IMR-90 (cell line): ENCODE measurements around the gene NEURL1B. TPM values are rescaled to one million over a fixed set of nuclear protein-coding genes. Genes with fewer than 3 reads are reported as not detected.

Source experiments
- ATAC-seq: fragments of 200-7000 bp; cut with Tn5 transposase; 2 replicates; pipeline ENCODE4 v1.9.1; 2020; ENCODE audit warnings: low read depth, mild to moderate bottlenecking, moderate library complexity
- BruUV-seq: library from RNA; stranded (reverse); fragments of 400-500 nt; replicated peaks from 2 replicates; lab custom pipeline; 2021; lab: Mats Ljungman, UMichigan
- CTCF ChIA-PET: fragments of 300-600 bp; formaldehyde crosslinking; extraction: SDS; loops from one replicate; lab custom pipeline; 2021; ENCODE audit warnings: antibody characterized with exemption; lab: Yijun Ruan, JAX
- POLR2A ChIA-PET: fragments of 300-600 bp; sonication (Branson Sonifier 250); formaldehyde crosslinking; loops from one replicate; lab custom pipeline; 2022; ENCODE audit warnings: antibody characterized with exemption; ENCODE audit not compliant: unreplicated experiment; lab: Charles Lee
- DNase-seq: peaks from one replicate; pipeline ENCODE4 v3.0.0; 2013
- H2AFZ ChIP-seq: replicated peaks from 2 replicates; pipeline ENCODE3; 2013; ENCODE audit warnings: low read length, mild to moderate bottlenecking; ENCODE audit not compliant: poor library complexity
- H2AK5ac ChIP-seq: 2 replicates; pipeline ENCODE4 v1.6.1; 2013; ENCODE audit warnings: low read depth, low read length, inconsistent platforms
- H2AK9ac ChIP-seq: replicated peaks from 2 replicates; pipeline ENCODE3; 2013; ENCODE audit warnings: mild to moderate bottlenecking, low read depth, low read length, moderate library complexity; ENCODE audit not compliant: poor library complexity
- H2BK120ac ChIP-seq: 2 replicates; pipeline ENCODE4 v1.6.1; 2013; ENCODE audit warnings: low read depth, low read length, inconsistent platforms
- H2BK15ac ChIP-seq: 3 replicates; pipeline ENCODE4 v1.6.1; 2013; ENCODE audit warnings: low read depth, low read length, inconsistent platforms
- H2BK20ac ChIP-seq: 2 replicates; pipeline ENCODE4 v1.6.1; 2013; ENCODE audit warnings: low read depth, mild to moderate bottlenecking, inconsistent platforms, low read length, moderate library complexity
- H2BK5ac ChIP-seq: 2 replicates; pipeline ENCODE4 v1.6.1; 2013; ENCODE audit warnings: mild to moderate bottlenecking, low read depth, low read length, inconsistent platforms; ENCODE audit not compliant: poor library complexity, severe bottlenecking
- H3K14ac ChIP-seq: replicated peaks from 2 replicates; pipeline ENCODE4 v1.6.1; 2013; ENCODE audit warnings: low read depth, low read length, inconsistent platforms
- H3K18ac ChIP-seq: 2 replicates; pipeline ENCODE4 v1.6.1; 2013; ENCODE audit warnings: low read depth, low read length, control low read depth
- H3K23ac ChIP-seq: 2 replicates; pipeline ENCODE4 v1.6.1; 2013; ENCODE audit warnings: low read depth, low read length, inconsistent platforms
- H3K27ac ChIP-seq: 2 replicates; pipeline ENCODE4 v1.5.1; 2013; ENCODE audit warnings: mild to moderate bottlenecking, control low read depth, low read length; ENCODE audit not compliant: insufficient read depth
- H3K27me3 ChIP-seq: 2 replicates; pipeline ENCODE4 v1.6.1; 2013; ENCODE audit warnings: low read length; ENCODE audit not compliant: control insufficient read depth, insufficient read depth
- H3K36me3 ChIP-seq: 2 replicates; pipeline ENCODE4 v1.6.1; 2013; ENCODE audit warnings: low read length, mixed read lengths; ENCODE audit not compliant: control insufficient read depth, insufficient read depth
- H3K4ac ChIP-seq: 2 replicates; pipeline ENCODE4 v1.6.1; 2013; ENCODE audit warnings: low read depth, low read length, inconsistent platforms
- H3K4me1 ChIP-seq: 2 replicates; pipeline ENCODE4 v1.6.1; 2013; ENCODE audit warnings: low read length, mixed read lengths; ENCODE audit not compliant: control insufficient read depth, insufficient read depth
- H3K4me2 ChIP-seq: 2 replicates; pipeline ENCODE4 v1.6.1; 2013; ENCODE audit warnings: low read depth, mild to moderate bottlenecking, control low read depth, low read length, moderate library complexity
- H3K4me3 ChIP-seq: 2 replicates; pipeline ENCODE4 v1.5.1; 2013; ENCODE audit warnings: low read depth, mild to moderate bottlenecking, control low read depth, low read length, moderate library complexity; ENCODE audit not compliant: insufficient read depth
- H3K56ac ChIP-seq: 2 replicates; pipeline ENCODE4 v1.6.1; 2013; ENCODE audit warnings: low read length, inconsistent platforms; ENCODE audit not compliant: insufficient read depth; ENCODE audit errors: extremely low read depth
- H3K79me1 ChIP-seq, 2 experiments: 2 replicates each; pipeline ENCODE4 v1.6.1; 2013; ENCODE audit warnings: low read length in 2 of 2, inconsistent platforms in 1 of 2, low read depth in 1 of 2
- H3K9ac ChIP-seq: 2 replicates; pipeline ENCODE4 v1.6.1; 2013; ENCODE audit warnings: low read depth, low read length, control low read depth
- H3K9me1 ChIP-seq: 2 replicates; pipeline ENCODE4 v1.6.1; 2013; ENCODE audit warnings: low read length, inconsistent platforms; ENCODE audit not compliant: insufficient read depth
- H3K9me3 ChIP-seq: 2 replicates; pipeline ENCODE4 v1.6.1; 2013; ENCODE audit warnings: low read length; ENCODE audit not compliant: control insufficient read depth, insufficient read depth
- H4K20me1 ChIP-seq: 2 replicates; pipeline ENCODE4 v1.6.1; 2013; ENCODE audit warnings: low read length, inconsistent platforms; ENCODE audit not compliant: insufficient read depth
- H4K5ac ChIP-seq: 2 replicates; pipeline ENCODE4 v1.6.1; 2013; ENCODE audit warnings: mild to moderate bottlenecking, low read depth, low read length, control low read depth
- H4K8ac ChIP-seq, 2 experiments: 2 replicates each; pipeline ENCODE4 v1.6.1; 2013; ENCODE audit warnings: low read depth in 2 of 2, low read length in 2 of 2, control low read depth in 1 of 2, inconsistent platforms in 1 of 2
- H4K91ac ChIP-seq: 2 replicates; pipeline ENCODE4 v1.6.1; 2013; ENCODE audit warnings: low read depth, low read length, inconsistent platforms; ENCODE audit not compliant: insufficient read depth
- CEBPB ChIP-seq: IDR thresholded peaks from 2 replicates; pipeline ENCODE4 v1.6.1; 2012; ENCODE audit warnings: low read depth, low read length, improper control_type of control experiment
- CHD1 ChIP-seq: IDR thresholded peaks from 2 replicates; pipeline ENCODE4 v1.6.1; 2012; ENCODE audit warnings: low read depth, low read length, improper control_type of control experiment
- MAFK ChIP-seq: IDR thresholded peaks from 2 replicates; pipeline ENCODE4 v1.6.1; 2012; ENCODE audit warnings: low read depth, low read length, improper control_type of control experiment
- MAZ ChIP-seq: IDR thresholded peaks from 2 replicates; pipeline ENCODE4 v1.6.1; 2012; ENCODE audit warnings: low read depth, mild to moderate bottlenecking, low read length, improper control_type of control experiment, moderate library complexity, borderline replicate concordance
- NFE2L2 ChIP-seq: fragments of 150-350 bp; IDR thresholded peaks from 2 replicates; pipeline ENCODE4 v1.6.1; 2016; ENCODE audit warnings: low read depth, mild to moderate bottlenecking, low read length
- POLR2A ChIP-seq: IDR thresholded peaks from 2 replicates; pipeline ENCODE4 v1.6.1; 2012; ENCODE audit warnings: mild to moderate bottlenecking, low read depth, low read length
- WGBS, 2 experiments: methylation state at CpG; one replicate each; pipeline versions ENCODE4 v1.1.5 to v1.1.7; 2013; ENCODE audit warnings: missing lambda C conversion rate in 2 of 2; ENCODE audit not compliant: insufficient read length in 1 of 2; ENCODE audit errors: extremely low coverage in 2 of 2; 5-methylcytosine and 5-hydroxymethylcytosine counted together
- dilution Hi-C: fragments of 300-500 bp; cut with HindIII; formaldehyde crosslinking; loops from one replicate; pipeline ENCODE4 v1.14.3; 2018; ENCODE audit warnings: low sequenced_read_pairs; ENCODE audit not compliant: unreplicated experiment
- in situ Hi-C: fragments of 300-500 bp; cut with MboI; formaldehyde crosslinking; loops from 3 replicates; pipeline ENCODE4 v1.14.3; 2019; ENCODE audit warnings: low sequenced_read_pairs, inconsistent platforms, mixed read lengths
- intact Hi-C: fragments of 100-400 bp; cut with micrococcal nuclease; formaldehyde crosslinking; loops from 2 replicates; pipeline ENCODE4 v1.10.0; 2022
- polyA plus RNA-seq, 3 experiments: library from polyadenylated mRNA; depleted of rRNA; stranded (reverse); fragments of >200 nt; gene quantifications; 2 replicates each; pipeline ENCODE4 v1.2.3, GENCODE V29; 2012; ENCODE audit warnings: low replicate concordance in 1 of 3
- total RNA-seq: library from RNA; depleted of rRNA; stranded (reverse); fragments of >200 nt; gene quantifications from 2 replicates; pipeline ENCODE4 v1.2.3, GENCODE V29; 2012
- TF ChIP-seq, protein P1 (sequence below): conservative IDR thresholded peaks from 2 replicates; pipeline ENCODE4 v1.5.1; 2012; ENCODE audit warnings: mild to moderate bottlenecking, low read depth, low read length, improper control_type of control experiment
- TF ChIP-seq, protein P2 (sequence below): fragments of 150-350 bp; IDR thresholded peaks from 2 replicates; pipeline ENCODE4 v1.6.1; 2017; ENCODE audit warnings: mild to moderate bottlenecking, antibody characterized with exemption, low read length, low read depth

The NEURL1B gene
- total and polyA plus RNA-seq, 2 of the 4 experiments (the other 2 are of a cell fraction) = 1.8 to 2.8 TPM

DNA sequence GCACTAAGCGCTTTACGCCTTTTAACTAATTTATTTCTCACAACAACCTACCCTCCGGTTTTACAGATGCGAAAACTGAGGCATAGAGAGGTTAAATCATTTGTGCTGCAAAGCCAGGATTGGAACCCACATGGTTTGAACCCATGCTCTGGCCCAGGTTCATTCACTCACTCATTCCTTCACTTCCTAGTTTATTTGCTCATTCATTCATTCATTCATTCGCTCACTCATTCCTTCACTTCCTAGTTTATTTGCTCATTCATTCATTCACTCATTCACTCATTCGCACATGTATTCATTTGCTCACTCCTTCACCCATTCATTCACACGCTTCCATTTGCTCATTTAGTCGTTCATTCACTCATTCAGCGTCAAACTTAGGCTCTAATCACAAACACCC lies 29.4 kb downstream of the NEURL1B start:
- ChIA-PET CTCF (no interaction called here), POLR2A (no interaction called here)
- Histone ChIP-seq H2AK9ac (no peak overlapping the region), H3K9me3 (no peaks in the 10 kb centered on the region), H2BK120ac (no peak overlapping the region), H3K18ac (no peak overlapping the region), H3K79me1 (peaks cover 6 to 24% of the 10 kb centered on the region in 2 experiments; a peak in 3 of 4 replicates), H2BK5ac (no peak overlapping the region), H3K4me1 (peaks cover 8% of the 10 kb centered on the region; the same call in 1 of the 2 replicates), H3K56ac (no peak overlapping the region), H3K36me3 (no peaks in the 10 kb centered on the region; the same call in none of the 2 replicates), H3K4me3 (no peak overlapping the region), H2BK15ac (no peak overlapping the region), H4K20me1 (no peaks in the 10 kb centered on the region), H4K8ac (no peak overlapping the region), H3K23ac (no peak overlapping the region), H3K27me3 (no peaks in the 10 kb centered on the region), H2AK5ac (no peak overlapping the region), H3K4me2 (no peak overlapping the region), H3K27ac (no peak overlapping the region), H3K4ac (no peak overlapping the region), H4K5ac (no peak overlapping the region), H3K14ac (no peak overlapping the region), H2AFZ (no peak overlapping the region), H3K9me1 (peaks cover 7% of the 10 kb centered on the region), H2BK20ac (no peak overlapping the region), H4K91ac (no peak overlapping the region), H3K9ac (no peak overlapping the region)
- DNase-seq (no peak), ATAC-seq (no peak)
- 96% methylated on average over 5 of the region's 9 CpGs; no CpG with 5 or more reads in 1 of the 2 experiments for WGBS, 2 experiments
- dilution Hi-C loops (no loop called here), intact Hi-C loops (no loop called here), in situ Hi-C loops (no loop called here)
- no peak for TF ChIP-seq MAZ
- TF ChIP-seq, protein P1, sequence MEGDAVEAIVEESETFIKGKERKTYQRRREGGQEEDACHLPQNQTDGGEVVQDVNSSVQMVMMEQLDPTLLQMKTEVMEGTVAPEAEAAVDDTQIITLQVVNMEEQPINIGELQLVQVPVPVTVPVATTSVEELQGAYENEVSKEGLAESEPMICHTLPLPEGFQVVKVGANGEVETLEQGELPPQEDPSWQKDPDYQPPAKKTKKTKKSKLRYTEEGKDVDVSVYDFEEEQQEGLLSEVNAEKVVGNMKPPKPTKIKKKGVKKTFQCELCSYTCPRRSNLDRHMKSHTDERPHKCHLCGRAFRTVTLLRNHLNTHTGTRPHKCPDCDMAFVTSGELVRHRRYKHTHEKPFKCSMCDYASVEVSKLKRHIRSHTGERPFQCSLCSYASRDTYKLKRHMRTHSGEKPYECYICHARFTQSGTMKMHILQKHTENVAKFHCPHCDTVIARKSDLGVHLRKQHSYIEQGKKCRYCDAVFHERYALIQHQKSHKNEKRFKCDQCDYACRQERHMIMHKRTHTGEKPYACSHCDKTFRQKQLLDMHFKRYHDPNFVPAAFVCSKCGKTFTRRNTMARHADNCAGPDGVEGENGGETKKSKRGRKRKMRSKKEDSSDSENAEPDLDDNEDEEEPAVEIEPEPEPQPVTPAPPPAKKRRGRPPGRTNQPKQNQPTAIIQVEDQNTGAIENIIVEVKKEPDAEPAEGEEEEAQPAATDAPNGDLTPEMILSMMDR = no peak
- no peak for TF ChIP-seq POLR2A
- no peak for TF ChIP-seq MAFK
- TF ChIP-seq, protein P2, sequence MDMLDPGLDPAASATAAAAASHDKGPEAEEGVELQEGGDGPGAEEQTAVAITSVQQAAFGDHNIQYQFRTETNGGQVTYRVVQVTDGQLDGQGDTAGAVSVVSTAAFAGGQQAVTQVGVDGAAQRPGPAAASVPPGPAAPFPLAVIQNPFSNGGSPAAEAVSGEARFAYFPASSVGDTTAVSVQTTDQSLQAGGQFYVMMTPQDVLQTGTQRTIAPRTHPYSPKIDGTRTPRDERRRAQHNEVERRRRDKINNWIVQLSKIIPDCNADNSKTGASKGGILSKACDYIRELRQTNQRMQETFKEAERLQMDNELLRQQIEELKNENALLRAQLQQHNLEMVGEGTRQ = no peak
- no peak for TF ChIP-seq CEBPB
- no peak for TF ChIP-seq NFE2L2
- no peak for TF ChIP-seq CHD1
- no TSS peak for BruUV-seq
